ENCODE measurements around the gene ADORA2B.
A peak's percentile ranks its signal among the peaks of the same experiment; 100 is the strongest.

Gene ADORA2B

GRCh38 chr17:15996322-15996721 lies 51.4 kb downstream of the ADORA2B start:
- peaks cover 5 to 42% of the 10 kb centered on the region in 2 donors for H3K36me3 ChIP-seq (replicated peaks in 1 of 2; ENCODE audit: control insufficient read depth in 2 of 2, insufficient read depth in 2 of 2, low read length in 2 of 2)
- no peak overlapping the region for H3K18ac ChIP-seq (ENCODE audit: low read length)
- no CpG with 5 or more reads among the region's 6 CpGs for WGBS, 2 donors (ENCODE audit: extremely low coverage in 2 of 2, insufficient read length in 2 of 2, insufficient replicate concordance in 1 of 2)
- H3K4me1 ChIP-seq (ENCODE audit: control insufficient read depth in 2 of 2, insufficient read depth in 1 of 2, low read depth in 1 of 2, low read length in 2 of 2): peaks cover 5% of the 10 kb centered on the region in 2 donors
- no peaks in the 10 kb centered on the region for H3K79me1 ChIP-seq (ENCODE audit: low read depth, low read length)
- peaks cover 2 to 5% of the 10 kb centered on the region in 2 donors for H3K9me3 ChIP-seq (replicated peaks in 1 of 2; ENCODE audit: control insufficient read depth in 2 of 2, insufficient read depth in 1 of 2, low read depth in 1 of 2, low read length in 2 of 2)
- no peak overlapping the region for H2BK120ac ChIP-seq (ENCODE audit: low read depth, low read length)
- H3K27ac ChIP-seq (replicated peaks; ENCODE audit: low read length): no peak overlapping the region
- H2BK12ac ChIP-seq (ENCODE audit: low read length): no peak overlapping the region
- H3K23ac ChIP-seq (ENCODE audit: low read depth, low read length, poor library complexity): no peak overlapping the region
- DNase-seq (ENCODE audit: low spot score): no peak
- H4K91ac ChIP-seq (ENCODE audit: low read depth, low read length, poor library complexity): no peak overlapping the region
- H3K9ac ChIP-seq (ENCODE audit: low read depth, low read length, poor library complexity): no peak overlapping the region
- no peaks in the 10 kb centered on the region for H3K27me3 ChIP-seq (ENCODE audit: control insufficient read depth in 3 of 3, insufficient read depth in 3 of 3, low read depth in 1 of 3, low read length in 3 of 3)
- no peak overlapping the region for H2AK5ac ChIP-seq (ENCODE audit: low read depth, low read length)
- H2BK5ac ChIP-seq (ENCODE audit: low read length): no peak overlapping the region
- H3K4me2 ChIP-seq (ENCODE audit: insufficient read depth, low read length, poor library complexity, severe bottlenecking): no peak overlapping the region
- no peak overlapping the region for H3K4me3 ChIP-seq (ENCODE audit: low read length in 2 of 2)
- H3K14ac ChIP-seq (ENCODE audit: low read length): no peak overlapping the region
- no peak overlapping the region for H2BK15ac ChIP-seq (ENCODE audit: low read length)
- H2AFZ ChIP-seq (ENCODE audit: low read length): no peak overlapping the region
- H3K4ac ChIP-seq (ENCODE audit: low read length): no peak overlapping the region
- no peak overlapping the region for H4K8ac ChIP-seq (ENCODE audit: low read depth, low read length)

- Histone ChIP-seq H2BK12ac (ENCODE audit: low read length) (no peak overlapping the region), H3K9me3 (replicated peaks in 1 of 2; ENCODE audit: control insufficient read depth in 2 of 2, insufficient read depth in 1 of 2, low read depth in 1 of 2, low read length in 2 of 2) (peaks cover 4 to 21% of the 10 kb centered on the region in 2 donors), H2BK15ac (ENCODE audit: low read length) (no peak overlapping the region), H3K4me1 (ENCODE audit: control insufficient read depth in 2 of 2, insufficient read depth in 1 of 2, low read depth in 1 of 2, low read length in 2 of 2) (peaks cover 5% of the 10 kb centered on the region in 2 donors), H3K23ac (ENCODE audit: low read depth, low read length, poor library complexity) (no peak overlapping the region), H3K79me1 (ENCODE audit: low read depth, low read length) (no peaks in the 10 kb centered on the region), H2AFZ (ENCODE audit: low read length) (no peak overlapping the region), H3K18ac (ENCODE audit: low read length) (no peak overlapping the region), H3K4me3 (ENCODE audit: low read length in 2 of 2) (no peak overlapping the region), H2AK5ac (ENCODE audit: low read depth, low read length) (no peak overlapping the region), H3K27me3 (ENCODE audit: control insufficient read depth in 3 of 3, insufficient read depth in 3 of 3, low read depth in 1 of 3, low read length in 3 of 3) (no peaks in the 10 kb centered on the region), H4K91ac (ENCODE audit: low read depth, low read length, poor library complexity) (no peak overlapping the region), H3K14ac (ENCODE audit: low read length) (no peak overlapping the region), H2BK5ac (ENCODE audit: low read length) (no peak overlapping the region), H3K36me3 (replicated peaks in 1 of 2; ENCODE audit: control insufficient read depth in 2 of 2, insufficient read depth in 2 of 2, low read length in 2 of 2) (peaks cover 9 to 45% of the 10 kb centered on the region in 2 donors), H4K8ac (ENCODE audit: low read depth, low read length) (no peak overlapping the region), H2BK120ac (ENCODE audit: low read depth, low read length) (no peak overlapping the region), H3K27ac (replicated peaks; ENCODE audit: low read length) (no peak overlapping the region), H3K4ac (ENCODE audit: low read length) (no peak overlapping the region), H3K9ac (ENCODE audit: low read depth, low read length, poor library complexity) (no peak overlapping the region), H3K4me2 (ENCODE audit: insufficient read depth, low read length, poor library complexity, severe bottlenecking) (no peak overlapping the region)
- no CpG with 5 or more reads among the region's 4 CpGs for WGBS, 2 donors (ENCODE audit: extremely low coverage in 2 of 2, insufficient read length in 2 of 2, insufficient replicate concordance in 1 of 2)
- DNase-seq (ENCODE audit: low spot score): no peak
These were observed 53.2 kb downstream of the ADORA2B start for GRCh38 chr17:15998031-15998562.

GRCh38 chr17:15999141-15999973 lies 54.4 kb downstream of the ADORA2B start, which contains the start of the genes TTC19 and ZSWIM7:
Gene TTC19, plus strand, starts transcription at chr17:15999824. Its CDS starts 25 bp downstream, at chr17:15999849.
Gene ZSWIM7, minus strand, starts transcription at chr17:15999704. Its CDS starts 110 bp downstream, at chr17:15999594.
- H2BK12ac ChIP-seq (ENCODE audit: low read length): no peak within 1 kb of the TSS

More at GRCh38 chr17:15999141-15999973, 54.4 kb downstream of the ADORA2B start, which contains the start of the genes TTC19 and ZSWIM7:
- peaks cover 4 to 21% of the 10 kb centered on the region in 2 donors for H3K9me3 ChIP-seq (replicated peaks in 1 of 2; ENCODE audit: control insufficient read depth in 2 of 2, insufficient read depth in 1 of 2, low read depth in 1 of 2, low read length in 2 of 2)
- no peak within 1 kb of the TSS for H2BK120ac ChIP-seq (ENCODE audit: low read depth, low read length)
- H2BK5ac ChIP-seq (ENCODE audit: low read length): peak within 1 kb of the TSS; percentile 78
- no peaks in the 10 kb centered on the region for H3K27me3 ChIP-seq (ENCODE audit: control insufficient read depth in 3 of 3, insufficient read depth in 3 of 3, low read depth in 1 of 3, low read length in 3 of 3)
- H3K9ac ChIP-seq (ENCODE audit: low read depth, low read length, poor library complexity): peak within 1 kb of the TSS; percentile 97
- H2AK5ac ChIP-seq (ENCODE audit: low read depth, low read length): peak within 1 kb of the TSS; percentile 3
- peak within 1 kb of the TSS; percentile 85 to 95 for H3K4me3 ChIP-seq (ENCODE audit: low read length in 2 of 2)
- peak within 1 kb of the TSS; percentile 96 for H3K27ac ChIP-seq (replicated peaks; ENCODE audit: low read length)
- peaks cover 14 to 49% of the 10 kb centered on the region in 2 donors for H3K36me3 ChIP-seq (replicated peaks in 1 of 2; ENCODE audit: control insufficient read depth in 2 of 2, insufficient read depth in 2 of 2, low read length in 2 of 2)
- H3K18ac ChIP-seq (ENCODE audit: low read length): peak within 1 kb of the TSS; percentile 98
- DNase-seq (ENCODE audit: low spot score): peak; percentile 92
- no peak within 1 kb of the TSS for H4K91ac ChIP-seq (ENCODE audit: low read depth, low read length, poor library complexity)
- peak within 1 kb of the TSS; percentile 99 for H3K23ac ChIP-seq (ENCODE audit: low read depth, low read length, poor library complexity)
- no peak within 1 kb of the TSS for H2BK15ac ChIP-seq (ENCODE audit: low read length)
- H3K4ac ChIP-seq (ENCODE audit: low read length): no peak within 1 kb of the TSS
- WGBS, 2 donors (ENCODE audit: extremely low coverage in 2 of 2, insufficient read length in 2 of 2, insufficient replicate concordance in 1 of 2): no CpG with 5 or more reads among the region's 91 CpGs
- no peak within 1 kb of the TSS for H3K14ac ChIP-seq (ENCODE audit: low read length)
- peak within 1 kb of the TSS; percentile 58 for H3K4me2 ChIP-seq (ENCODE audit: insufficient read depth, low read length, poor library complexity, severe bottlenecking)
- H4K8ac ChIP-seq (ENCODE audit: low read depth, low read length): peak within 1 kb of the TSS; percentile 21
- no peaks in the 10 kb centered on the region for H3K79me1 ChIP-seq (ENCODE audit: low read depth, low read length)
- H2AFZ ChIP-seq (ENCODE audit: low read length): peak within 1 kb of the TSS; percentile 96
- H3K4me1 ChIP-seq (ENCODE audit: control insufficient read depth in 2 of 2, insufficient read depth in 1 of 2, low read depth in 1 of 2, low read length in 2 of 2): peaks cover 5% of the 10 kb centered on the region in 2 donors
